HCT116 (cell line): ENCODE measurements around the gene CARNS1. TPM values are rescaled to one million over a fixed set of nuclear protein-coding genes. Genes with fewer than 3 reads are reported as not detected.
"Not testable (repeated sequence)": the region's sequence is repeated elsewhere in the genome, so short reads cannot be mapped to it uniquely, and the experiment has no call there.

Experiments
- ATAC-seq: fragments of 200-7000 bp; cut with Tn5 transposase; 2 replicates; pipeline ENCODE4 v1.9.1; 2020; ENCODE audit warnings: mild to moderate bottlenecking, moderate library complexity
- BruUV-seq: library from RNA; stranded (reverse); fragments of 400-500 nt; replicated peaks from 2 replicates; lab custom pipeline; 2021; lab: Mats Ljungman, UMichigan
- CTCF ChIA-PET: fragments of 300-600 bp; sonication (Branson Sonifier 250); formaldehyde crosslinking; loops from one replicate; lab custom pipeline; 2021; ENCODE audit warnings: antibody characterized with exemption; lab: Charles Lee
- POLR2A ChIA-PET: fragments of 300-600, 350-600 bp; sonication (Branson Sonifier 250); formaldehyde crosslinking; loops from one replicate; lab custom pipeline; 2021; ENCODE audit warnings: antibody characterized with exemption; lab: Charles Lee
- RAD21 ChIA-PET, 2 experiments: fragments of 300-600 bp; sonication (Branson Sonifier 250); formaldehyde crosslinking; loops; one replicate each; lab custom pipeline; 2023; ENCODE audit warnings: low total read pairs in 2 of 2; ENCODE audit not compliant: uncharacterized antibody in 2 of 2, unreplicated experiment in 2 of 2, low non-redundant PET in 1 of 2; lab: Charles Lee
- DNase-seq: peaks from one replicate; pipeline ENCODE4 v3.0.0-alpha.2; 2010; ENCODE audit warnings: low read depth, low spot score
- H2AFZ ChIP-seq: fragments of 200-600 bp; shearing (Covaris generic), sonication (generic); 2 replicates; pipeline ENCODE4 v1.6.1; 2017; ENCODE audit warnings: low read depth, mixed run types, mixed read lengths, antibody characterized with exemption, low read length; ENCODE audit not compliant: poor library complexity, severe bottlenecking
- H3K27ac ChIP-seq: 2 replicates; pipeline ENCODE4 v1.5.1; 2012; ENCODE audit warnings: low read depth, low read length
- H3K27me3 ChIP-seq: fragments of 200-600 bp; sonication (generic); 2 replicates; pipeline ENCODE4 v1.6.1; 2016; ENCODE audit warnings: mixed run types, low read length, mixed read lengths; ENCODE audit not compliant: insufficient read depth
- H3K36me3 ChIP-seq, 2 experiments: fragments of 200-500 bp in 1 of 2; fragments of 200-600 bp in 1 of 2; sonication (Bioruptor generic) in 1 of 2; sonication (generic) in 1 of 2; 2 replicates each; pipeline versions ENCODE4 v1.5.1 to v1.6.1; 2014 to 2016; ENCODE audit warnings: low read length in 2 of 2, inconsistent platforms in 1 of 2, mixed read lengths in 1 of 2, mixed run types in 1 of 2; ENCODE audit not compliant: insufficient read depth in 2 of 2, control insufficient read depth in 1 of 2
- H3K4me1 ChIP-seq, 2 experiments: fragments of 200-600 bp in 1 of 2; sonication (generic) in 1 of 2; 2 replicates each; pipeline versions ENCODE4 v1.5.1 to v1.6.1; 2012 to 2017; ENCODE audit warnings: low read length in 2 of 2, inconsistent platforms in 1 of 2, mild to moderate bottlenecking in 1 of 2, mixed read lengths in 1 of 2, mixed run types in 1 of 2, moderate library complexity in 1 of 2; ENCODE audit not compliant: insufficient read depth in 2 of 2, control insufficient read depth in 1 of 2
- H3K4me2 ChIP-seq: fragments of 200-600 bp; sonication (generic); 2 replicates; pipeline ENCODE4 v1.6.1; 2017; ENCODE audit warnings: mixed run types, low read length, mixed read lengths
- H3K4me3 ChIP-seq, 2 experiments: fragments of 200-600 bp in 1 of 2; sonication (generic) in 1 of 2; replicated peaks in 1 of 2; 2 replicates each; pipeline ENCODE4 v1.5.1; 2011 to 2016; ENCODE audit warnings: low read length in 2 of 2, control low read depth in 1 of 2, low read depth in 1 of 2, mild to moderate bottlenecking in 1 of 2, mixed read lengths in 1 of 2, mixed run types in 1 of 2
- H3K79me2 ChIP-seq: fragments of 200-600 bp; sonication (generic); 2 replicates; pipeline ENCODE4 v1.6.1; 2017; ENCODE audit warnings: mild to moderate bottlenecking, mixed run types, low read length, moderate library complexity, mixed read lengths; ENCODE audit not compliant: insufficient read depth
- H3K9ac ChIP-seq: fragments of 200-600 bp; sonication (generic); 2 replicates; pipeline ENCODE4 v1.6.1; 2016; ENCODE audit warnings: low read length, mixed read lengths
- H3K9me2 ChIP-seq: fragments of 200-600 bp; sonication (generic), shearing (Covaris generic); 2 replicates; pipeline ENCODE4 v1.6.1; 2017; ENCODE audit warnings: mixed run types, mild to moderate bottlenecking, moderate library complexity; ENCODE audit not compliant: insufficient read depth
- H3K9me3 ChIP-seq, 2 experiments: fragments of 200-500 bp in 1 of 2; fragments of 200-600 bp in 1 of 2; sonication (Bioruptor generic) in 1 of 2; sonication (generic) in 1 of 2; 2 replicates each; pipeline ENCODE4 v1.6.1; 2014 to 2017; ENCODE audit warnings: low read length in 2 of 2, mixed read lengths in 2 of 2, inconsistent platforms in 1 of 2, low read depth in 1 of 2, mild to moderate bottlenecking in 1 of 2, mixed run types in 1 of 2, moderate library complexity in 1 of 2; ENCODE audit not compliant: control insufficient read depth in 1 of 2, insufficient read depth in 1 of 2
- H4K20me1 ChIP-seq: fragments of 200-600 bp; sonication (generic), shearing (Covaris generic); 2 replicates; pipeline ENCODE4 v1.6.1; 2017; ENCODE audit warnings: mixed run types, mild to moderate bottlenecking, moderate library complexity; ENCODE audit not compliant: insufficient read depth
- EGR1 ChIP-seq: IDR thresholded peaks from 2 replicates; pipeline ENCODE4 v1.6.1; 2012; ENCODE audit warnings: low read depth
- ELF1 ChIP-seq: IDR thresholded peaks from 2 replicates; pipeline ENCODE4 v1.6.1; 2012; ENCODE audit warnings: low read depth, borderline replicate concordance
- EZH2 ChIP-seq: fragments of 200-600 bp; sonication (generic); IDR thresholded peaks from 2 replicates; pipeline ENCODE4 v1.6.1; 2017; ENCODE audit warnings: antibody characterized with exemption, mixed run types
- POLR2A ChIP-seq: IDR thresholded peaks from 2 replicates; pipeline ENCODE4 v1.7.0; 2011; ENCODE audit warnings: borderline replicate concordance; ENCODE audit not compliant: insufficient read depth, insufficient read length; ENCODE audit errors: extremely low read depth
- POLR2AphosphoS5 ChIP-seq: IDR thresholded peaks from 2 replicates; pipeline ENCODE4 v1.6.1; 2011; ENCODE audit warnings: mild to moderate bottlenecking, low read depth, low read length, moderate library complexity
- SRF ChIP-seq: IDR thresholded peaks from 2 replicates; pipeline ENCODE4 v1.6.1; 2012; ENCODE audit warnings: low read depth
- TCF7L2 ChIP-seq: IDR thresholded peaks from 2 replicates; pipeline ENCODE4 v1.7.0; 2011; ENCODE audit warnings: borderline replicate concordance, inconsistent platforms; ENCODE audit not compliant: insufficient read depth, insufficient read length; ENCODE audit errors: extremely low read depth
- YY1 ChIP-seq: IDR thresholded peaks from 2 replicates; pipeline ENCODE4 v1.6.1; 2011; ENCODE audit warnings: low read length, low read depth, moderate library complexity, mild to moderate bottlenecking; ENCODE audit not compliant: insufficient replicate concordance; ENCODE audit errors: extremely low read depth
- ZFX ChIP-seq: fragments of 450-650 bp; IDR thresholded peaks from 2 replicates; pipeline ENCODE4 v1.6.1; 2017
- intact Hi-C: fragments of 100-400 bp; cut with micrococcal nuclease; formaldehyde crosslinking; loops from 2 replicates; pipeline ENCODE4 v1.10.0; 2022
- total RNA-seq: library from RNA; stranded (reverse); gene quantifications from one replicate; pipeline ENCODE4 v1.2.1, GENCODE V29; 2021; ENCODE audit not compliant: unreplicated experiment

Gene CARNS1
- total RNA-seq, 1 experiment from 2014 or later, result 1.0 TPM

- intact Hi-C loops, result loop anchor here (5.0 kb wide), 1 partner anchor 80 kb away; the partner anchor contains the start of genes CDK2AP2 and PITPNM1
- Histone ChIP-seq H3K79me2 (peaks cover 27% of the 10 kb centered on the region), H3K4me1 (peaks cover 15 to 21% of the 10 kb centered on the region in 2 experiments), H3K4me2 (peak overlapping the region; percentile 95; the same call in 1 of the 2 replicates), H3K27ac (peak overlapping the region; percentile 20; the same call in 1 of the 2 replicates)
- BruUV-seq, DNase-seq, CTCF ChIA-PET, H3K9me3 ChIP-seq, H2AFZ ChIP-seq, RAD21 ChIA-PET, H4K20me1 ChIP-seq, ATAC-seq, H3K27me3 ChIP-seq, H3K4me3 ChIP-seq, H3K9me2 ChIP-seq, H3K9ac ChIP-seq, H3K36me3 ChIP-seq: not testable (repeated sequence)
- POLR2A ChIA-PET, result interaction anchor here (0.7 kb wide), 1 partner anchor 59 kb away, joined by 3 read pairs; no protein-coding TSS in a partner anchor
These were observed 11.9 kb downstream of the CARNS1 start for GRCh38 chr11:67427364-67427859.

- ChIA-PET RAD21 (interaction anchor here in 1 of 2 experiments (0.6 kb wide), 1 partner anchor 334 kb away, joined by 4 read pairs; no protein-coding TSS in a partner anchor), CTCF (interaction anchor here (1.0 kb wide), 1 partner anchor 11 kb away, joined by 4 read pairs; no protein-coding TSS in a partner anchor), POLR2A (interaction anchor here (0.6 to 1.7 kb wide), 3 partner anchors 9 to 155 kb away, joined by 3 to 4 read pairs (median 3); partner anchors contain the start of genes GSTP1 and PTPRCAP)
- BruUV-seq, result no TSS peak
- H3K36me3 ChIP-seq, result peaks cover 8 to 10% of the 10 kb centered on the region in 2 experiments; a peak in 3 of 4 replicates
- peak within 1 kb of the TSS; percentile 95 for H3K4me2 ChIP-seq
- no peaks in the 10 kb centered on the region for H3K27me3 ChIP-seq
- DNase-seq (peak; percentile 94), ATAC-seq (peak; percentile 91)
- H3K4me1 ChIP-seq, result peaks cover 11 to 12% of the 10 kb centered on the region in 2 experiments
- intact Hi-C loops, result loop anchor here (1.0 to 5.0 kb wide), 3 partner anchors 36 to 79 kb away; partner anchors contain the start of genes CDK2AP2, PITPNM1 and TMEM134
- peak within 1 kb of the TSS; percentile 91 to 98 for H3K4me3 ChIP-seq
- no peaks in the 10 kb centered on the region for H4K20me1 ChIP-seq
- H2AFZ ChIP-seq, result peak within 1 kb of the TSS; percentile 68
- H3K9me2 ChIP-seq, result no peaks in the 10 kb centered on the region
- H3K9me3 ChIP-seq, result no peaks in the 10 kb centered on the region
- peak within 1 kb of the TSS; percentile 92 for H3K9ac ChIP-seq
- peak within 1 kb of the TSS; percentile 71 for H3K27ac ChIP-seq
- H3K79me2 ChIP-seq, result peaks cover 27% of the 10 kb centered on the region
- TF ChIP-seq POLR2A, result peak; percentile 52
- no peak; the same call in 1 of the 2 replicates for TF ChIP-seq ELF1
- TF ChIP-seq EGR1, result peak; percentile 80
- peak; percentile 94 for TF ChIP-seq POLR2AphosphoS5
- TF ChIP-seq ZFX, result peak; percentile 86; the same call in 1 of the 2 replicates
- peak; percentile 98 for TF ChIP-seq SRF
- peak; percentile 99 for TF ChIP-seq YY1
- peak; percentile 34 for TF ChIP-seq TCF7L2
- TF ChIP-seq EZH2, result no peak
These were observed 12.8 kb downstream of the CARNS1 start, which contains the start of gene RPS6KB2 for GRCh38 chr11:67428052-67429001. Gene RPS6KB2 (plus strand): TSS chr11:67428494. CDS start chr11:67428546, 52 bp downstream.
